PC-3 (cell line): Measurements from ENCODE around the gene TMEM131. TPM values are rescaled to one million over a fixed set of nuclear protein-coding genes. Genes with fewer than 3 reads are reported as not detected.

Experiments
- ATAC-seq: fragments of 200-7000 bp; cut with Tn5 transposase; 2 replicates; pipeline ENCODE4 v1.9.1; 2020; ENCODE audit warnings: mild to moderate bottlenecking, moderate library complexity
- BruUV-seq: library from RNA; stranded (reverse); fragments of 400-500 nt; replicated peaks from 2 replicates; lab custom pipeline; 2021; lab: Mats Ljungman, UMichigan
- CTCF ChIA-PET: fragments of 300-600 bp; sonication (Branson Sonifier 250); formaldehyde crosslinking; loops from one replicate; lab custom pipeline; 2022; ENCODE audit warnings: antibody characterized with exemption; lab: Charles Lee
- POLR2A ChIA-PET: fragments of 300-600 bp; sonication (Branson Sonifier 250); formaldehyde crosslinking; loops from one replicate; lab custom pipeline; 2022; ENCODE audit warnings: antibody characterized with exemption; ENCODE audit not compliant: unreplicated experiment; lab: Charles Lee
- DNase-seq: peaks from one replicate; pipeline ENCODE4 v3.0.0-alpha.2; 2015
- H2AFZ ChIP-seq: fragments of 300-600 bp; sonication (generic); 2 replicates; pipeline ENCODE4 v1.6.0; 2016; ENCODE audit warnings: antibody characterized with exemption, low read length
- H3F3A ChIP-seq: fragments of 300-600 bp; sonication (generic); one replicate; pipeline ENCODE4 v1.6.0; 2017; ENCODE audit warnings: antibody characterized with exemption, low read length, control low read depth, mild to moderate bottlenecking; ENCODE audit not compliant: unreplicated experiment
- H3K27ac ChIP-seq: fragments of 300-600 bp; sonication (generic); 2 replicates; pipeline ENCODE4 v1.5.1; 2016; ENCODE audit warnings: mild to moderate bottlenecking, low read length
- H3K27me3 ChIP-seq: fragments of 300-600 bp; sonication (generic); 2 replicates; pipeline ENCODE4 v1.6.1; 2016; ENCODE audit warnings: low read length, mixed read lengths
- H3K36me3 ChIP-seq: fragments of 300-600 bp; sonication (generic); 2 replicates; pipeline ENCODE4 v1.6.1; 2016; ENCODE audit warnings: low read depth, mixed run types, low read length, mixed read lengths
- H3K4me1 ChIP-seq: fragments of 300-600 bp; sonication (generic); 2 replicates; pipeline ENCODE4 v1.5.1; 2016; ENCODE audit warnings: low read length; ENCODE audit not compliant: insufficient read depth
- H3K4me2 ChIP-seq: fragments of 300-600 bp; sonication (generic); 2 replicates; pipeline ENCODE4 v1.6.0; 2016; ENCODE audit warnings: low read length
- H3K4me3 ChIP-seq: fragments of 300-600 bp; sonication (generic); 2 replicates; pipeline ENCODE4 v1.5.1; 2016; ENCODE audit warnings: mild to moderate bottlenecking, low read length, mixed read lengths
- H3K79me2 ChIP-seq: fragments of 300-600 bp; sonication (generic); 2 replicates; pipeline ENCODE4 v1.6.1; 2017; ENCODE audit warnings: low read length, mixed read lengths
- H3K9ac ChIP-seq: fragments of 300-600 bp; sonication (generic); 2 replicates; pipeline ENCODE4 v1.6.0; 2016; ENCODE audit warnings: mild to moderate bottlenecking, low read length
- H3K9me2 ChIP-seq: fragments of 300-600 bp; sonication (generic); replicated peaks from 2 replicates; pipeline ENCODE4 v1.6.1; 2016; ENCODE audit warnings: mixed run types, low read length, mixed read lengths
- H3K9me3 ChIP-seq: fragments of 300-600 bp; sonication (generic); 2 replicates; pipeline ENCODE4 v1.6.1; 2016; ENCODE audit warnings: low read length, mixed read lengths
- H4K20me1 ChIP-seq: fragments of 300-600 bp; sonication (generic); 2 replicates; pipeline ENCODE4 v1.6.1; 2016; ENCODE audit warnings: low read length, mixed read lengths
- EZH2 ChIP-seq: fragments of 300-600 bp; sonication (generic); IDR thresholded peaks from one replicate; pipeline ENCODE4 v1.6.1; 2017; ENCODE audit warnings: antibody characterized with exemption, mild to moderate bottlenecking, low read length; ENCODE audit not compliant: unreplicated experiment
- EZH2phosphoT487 ChIP-seq: fragments of 300-600 bp; sonication (generic); IDR thresholded peaks from 2 replicates; pipeline ENCODE4 v1.6.1; 2018; ENCODE audit warnings: mild to moderate bottlenecking, antibody characterized with exemption, low read length, borderline replicate concordance
- intact Hi-C: fragments of 100-400 bp; cut with micrococcal nuclease; formaldehyde crosslinking; loops from 2 replicates; pipeline ENCODE4 v1.9.0; 2023
- total RNA-seq: library from RNA; depleted of rRNA; stranded (reverse); fragments of >200 nt; gene quantifications from 2 replicates; pipeline ENCODE4 v1.2.3, GENCODE V29; 2014
- TF ChIP-seq, protein P1 (sequence below): fragments of 300-600 bp; sonication (generic); conservative IDR thresholded peaks from 2 replicates; pipeline ENCODE4 v1.5.1; 2017; ENCODE audit warnings: antibody characterized with exemption, low read depth, mild to moderate bottlenecking, low read length

TMEM131 gene
- total RNA-seq, 1 experiment from 2014 or later: 21.1 TPM

DNA sequence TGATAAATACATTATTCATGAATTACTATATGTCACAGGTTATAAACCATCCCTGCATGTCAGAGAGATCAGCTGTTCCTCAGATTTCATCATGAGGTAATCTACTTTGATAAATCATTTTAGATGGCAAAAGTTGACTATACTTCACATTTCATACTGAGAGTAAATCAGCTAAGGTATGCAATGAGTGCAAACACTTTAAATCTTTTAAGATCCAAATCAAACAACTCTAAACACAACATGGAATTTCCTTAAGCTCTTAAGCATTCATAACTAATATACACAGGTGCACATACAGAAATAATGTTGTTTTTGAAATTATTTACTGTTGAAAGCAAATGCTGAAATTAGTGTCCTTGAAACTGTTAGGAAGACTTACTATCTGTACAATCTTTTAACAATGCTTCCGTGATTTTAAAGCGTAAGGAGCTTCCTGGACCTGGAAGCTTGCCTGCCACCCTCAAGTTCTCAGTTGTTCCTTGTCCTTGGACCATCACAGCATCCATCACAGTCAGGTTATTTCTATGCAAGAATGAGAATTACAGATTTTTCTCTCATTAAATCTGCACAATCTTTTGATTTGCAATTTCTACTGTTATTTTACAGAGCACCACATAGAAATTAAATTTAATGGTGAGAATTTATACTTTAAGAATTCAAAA, 199.2 kb downstream of the TMEM131 start:
- no peak overlapping the region for H3K27ac ChIP-seq
- no peak overlapping the region for H2AFZ ChIP-seq
- TF ChIP-seq, protein P1, sequence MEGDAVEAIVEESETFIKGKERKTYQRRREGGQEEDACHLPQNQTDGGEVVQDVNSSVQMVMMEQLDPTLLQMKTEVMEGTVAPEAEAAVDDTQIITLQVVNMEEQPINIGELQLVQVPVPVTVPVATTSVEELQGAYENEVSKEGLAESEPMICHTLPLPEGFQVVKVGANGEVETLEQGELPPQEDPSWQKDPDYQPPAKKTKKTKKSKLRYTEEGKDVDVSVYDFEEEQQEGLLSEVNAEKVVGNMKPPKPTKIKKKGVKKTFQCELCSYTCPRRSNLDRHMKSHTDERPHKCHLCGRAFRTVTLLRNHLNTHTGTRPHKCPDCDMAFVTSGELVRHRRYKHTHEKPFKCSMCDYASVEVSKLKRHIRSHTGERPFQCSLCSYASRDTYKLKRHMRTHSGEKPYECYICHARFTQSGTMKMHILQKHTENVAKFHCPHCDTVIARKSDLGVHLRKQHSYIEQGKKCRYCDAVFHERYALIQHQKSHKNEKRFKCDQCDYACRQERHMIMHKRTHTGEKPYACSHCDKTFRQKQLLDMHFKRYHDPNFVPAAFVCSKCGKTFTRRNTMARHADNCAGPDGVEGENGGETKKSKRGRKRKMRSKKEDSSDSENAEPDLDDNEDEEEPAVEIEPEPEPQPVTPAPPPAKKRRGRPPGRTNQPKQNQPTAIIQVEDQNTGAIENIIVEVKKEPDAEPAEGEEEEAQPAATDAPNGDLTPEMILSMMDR: no peak
- TF ChIP-seq EZH2 (no peak), EZH2phosphoT487 (no peak)
- H3K27me3 ChIP-seq: no peaks in the 10 kb centered on the region
- intact Hi-C loops: no loop called here
- no TSS peak for BruUV-seq
- POLR2A ChIA-PET: no interaction called here
- H4K20me1 ChIP-seq: no peaks in the 10 kb centered on the region
- H3K9ac ChIP-seq: no peak overlapping the region
- H3K4me1 ChIP-seq: peaks cover 11% of the 10 kb centered on the region
- no peaks in the 10 kb centered on the region for H3K9me2 ChIP-seq
- H3F3A ChIP-seq: no peaks in the 10 kb centered on the region
- H3K79me2 ChIP-seq: no peaks in the 10 kb centered on the region
- peaks cover 30% of the 10 kb centered on the region; the same call in 1 of the 2 replicates for H3K36me3 ChIP-seq
- no peak overlapping the region for H3K4me2 ChIP-seq
- no peaks in the 10 kb centered on the region for H3K9me3 ChIP-seq
- no peak for DNase-seq
- CTCF ChIA-PET: no interaction called here
- no peak overlapping the region for H3K4me3 ChIP-seq
- no peak for ATAC-seq

DNA sequence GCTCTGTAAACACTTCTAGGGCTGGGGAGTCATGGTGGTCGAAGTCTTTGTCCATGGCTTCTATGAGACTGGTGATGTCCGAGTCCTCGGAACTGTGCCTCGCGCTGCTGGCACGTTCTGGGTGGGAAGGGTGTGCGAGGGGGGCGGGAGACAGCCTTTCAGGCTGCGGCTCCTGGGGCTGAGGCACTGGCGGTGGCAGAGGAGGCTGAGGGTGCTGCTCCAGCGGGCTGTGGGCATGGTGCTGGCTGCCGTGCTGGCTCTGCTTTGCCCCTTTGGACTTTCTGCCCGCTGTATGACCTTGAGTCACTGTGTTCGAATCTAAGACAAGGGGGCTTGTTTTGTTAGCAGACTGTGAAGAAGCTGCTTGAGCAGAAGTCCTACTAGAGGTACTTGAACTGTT, 203.3 kb downstream of the TMEM131 start:
- H3K27ac ChIP-seq: no peak overlapping the region
- ATAC-seq: no peak
- no peaks in the 10 kb centered on the region for H3K79me2 ChIP-seq
- H3K36me3 ChIP-seq: peaks cover 23% of the 10 kb centered on the region; the same call in 1 of the 2 replicates
- no peaks in the 10 kb centered on the region for H3K27me3 ChIP-seq
- BruUV-seq: TSS peak; percentile 31
- TF ChIP-seq, protein P1: no peak
- TF ChIP-seq EZH2 (no peak), EZH2phosphoT487 (no peak)
- no peak overlapping the region for H3K9ac ChIP-seq
- H3K4me3 ChIP-seq: no peak overlapping the region
- H4K20me1 ChIP-seq: no peaks in the 10 kb centered on the region
- H3K9me2 ChIP-seq: no peaks in the 10 kb centered on the region
- POLR2A ChIA-PET: no interaction called here
- H3K9me3 ChIP-seq: no peaks in the 10 kb centered on the region
- DNase-seq: no peak
- H2AFZ ChIP-seq: no peak overlapping the region
- CTCF ChIA-PET: interaction anchor here (0.6 kb wide), 1 partner anchor 18 kb away, joined by 3 read pairs; no protein-coding TSS in a partner anchor
- intact Hi-C loops: no loop called here
- no peaks in the 10 kb centered on the region for H3F3A ChIP-seq
- no peak overlapping the region for H3K4me2 ChIP-seq
- peaks cover 6% of the 10 kb centered on the region for H3K4me1 ChIP-seq

DNA sequence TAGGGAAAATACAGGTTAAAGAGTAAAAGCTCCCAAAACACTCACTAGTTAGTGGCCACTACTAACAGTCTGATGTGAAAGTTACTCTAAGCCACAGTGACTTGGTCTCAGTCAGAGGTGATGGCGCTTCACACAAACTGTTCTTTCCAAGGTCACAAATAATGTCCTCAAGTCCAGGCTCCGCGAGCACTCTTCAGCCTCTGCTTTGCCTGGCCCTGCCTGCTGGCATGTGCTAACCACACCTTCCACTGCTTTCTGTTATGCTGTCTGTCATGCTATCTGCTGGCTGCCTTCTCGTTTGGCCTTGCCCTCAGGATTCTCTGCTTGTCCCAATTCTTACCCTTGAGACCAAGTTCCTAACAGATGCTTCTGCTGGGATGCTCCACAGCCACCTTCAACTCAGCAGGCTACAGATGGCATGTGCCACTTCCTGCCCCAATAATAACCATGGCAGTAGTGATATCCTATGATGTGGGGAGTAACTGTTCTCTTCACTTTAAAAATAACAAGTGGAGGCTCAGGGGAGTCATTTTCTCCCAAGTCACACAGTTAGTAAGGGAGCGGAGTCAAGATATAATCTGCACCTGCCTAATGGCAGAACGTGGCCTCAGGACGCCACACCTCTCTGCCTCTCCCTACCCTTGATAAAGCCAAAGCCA, 206.6 kb downstream of the TMEM131 start:
- TF ChIP-seq EZH2phosphoT487 (no peak), EZH2 (no peak)
- TF ChIP-seq, protein P1: no peak
- ATAC-seq (no peak), DNase-seq (no peak)
- intact Hi-C loops: no loop called here
- Histone ChIP-seq H3K4me1 (no peaks in the 10 kb centered on the region), H3K9me2 (no peaks in the 10 kb centered on the region), H3K9me3 (no peaks in the 10 kb centered on the region), H3K4me3 (no peak overlapping the region), H2AFZ (no peak overlapping the region), H3K36me3 (peaks cover 10% of the 10 kb centered on the region; the same call in 1 of the 2 replicates), H3K27me3 (no peaks in the 10 kb centered on the region), H3K4me2 (no peak overlapping the region), H4K20me1 (no peaks in the 10 kb centered on the region), H3K27ac (no peak overlapping the region), H3K79me2 (no peaks in the 10 kb centered on the region), H3K9ac (no peak overlapping the region), H3F3A (no peaks in the 10 kb centered on the region)
- ChIA-PET CTCF (interaction anchor here (0.7 kb wide), 1 partner anchor 506 kb away, joined by 3 read pairs; no protein-coding TSS in a partner anchor), POLR2A (no interaction called here)
- BruUV-seq: no TSS peak
